ENCODE measurements around the gene UGT1A8. TPM values are rescaled to one million over a fixed set of nuclear protein-coding genes. Genes with fewer than 3 reads are reported as not detected.
"Not testable (repeated sequence)": the region's sequence is repeated elsewhere in the genome, so short reads cannot be mapped to it uniquely, and the experiment has no call there.

The UGT1A8 gene
- total and polyA plus RNA-seq, 11 donors, result not detected

DNA sequence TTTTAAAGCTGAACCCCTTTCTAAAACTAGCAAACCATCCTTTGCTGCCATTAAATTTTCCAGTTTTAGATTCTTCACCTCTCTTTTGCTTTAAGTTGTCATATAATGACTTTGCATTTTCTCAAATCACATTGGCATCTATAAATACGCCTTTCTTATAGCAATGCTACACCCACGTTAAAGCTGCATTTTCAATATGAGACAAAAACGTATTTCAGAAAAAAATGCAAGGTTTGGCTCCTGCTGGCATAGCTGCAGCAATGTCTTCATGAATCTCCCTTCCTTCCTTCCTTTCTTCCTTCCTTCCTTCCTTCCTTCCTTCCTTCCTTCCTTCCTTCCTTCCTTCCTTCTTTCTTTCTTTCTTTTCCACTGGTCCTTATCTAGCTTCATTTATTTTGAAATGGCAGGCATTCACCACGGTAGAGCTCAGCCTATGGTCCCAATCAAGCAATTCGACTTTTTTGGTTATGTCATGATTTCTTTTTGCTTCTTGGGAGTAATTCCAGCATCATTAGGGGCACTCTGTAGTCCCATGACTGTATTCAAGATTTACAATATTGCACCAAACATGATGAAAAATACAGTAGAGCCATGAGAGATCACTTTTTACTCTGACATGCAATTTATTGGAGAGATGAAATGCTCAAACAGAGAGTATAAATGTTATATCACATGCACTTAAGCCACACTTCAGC, 10.0 kb downstream of the UGT1A8 start:
- TF ChIP-seq, protein P1, sequence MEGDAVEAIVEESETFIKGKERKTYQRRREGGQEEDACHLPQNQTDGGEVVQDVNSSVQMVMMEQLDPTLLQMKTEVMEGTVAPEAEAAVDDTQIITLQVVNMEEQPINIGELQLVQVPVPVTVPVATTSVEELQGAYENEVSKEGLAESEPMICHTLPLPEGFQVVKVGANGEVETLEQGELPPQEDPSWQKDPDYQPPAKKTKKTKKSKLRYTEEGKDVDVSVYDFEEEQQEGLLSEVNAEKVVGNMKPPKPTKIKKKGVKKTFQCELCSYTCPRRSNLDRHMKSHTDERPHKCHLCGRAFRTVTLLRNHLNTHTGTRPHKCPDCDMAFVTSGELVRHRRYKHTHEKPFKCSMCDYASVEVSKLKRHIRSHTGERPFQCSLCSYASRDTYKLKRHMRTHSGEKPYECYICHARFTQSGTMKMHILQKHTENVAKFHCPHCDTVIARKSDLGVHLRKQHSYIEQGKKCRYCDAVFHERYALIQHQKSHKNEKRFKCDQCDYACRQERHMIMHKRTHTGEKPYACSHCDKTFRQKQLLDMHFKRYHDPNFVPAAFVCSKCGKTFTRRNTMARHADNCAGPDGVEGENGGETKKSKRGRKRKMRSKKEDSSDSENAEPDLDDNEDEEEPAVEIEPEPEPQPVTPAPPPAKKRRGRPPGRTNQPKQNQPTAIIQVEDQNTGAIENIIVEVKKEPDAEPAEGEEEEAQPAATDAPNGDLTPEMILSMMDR (IDR thresholded peaks at IDR 0.05), result no peak
- TF ChIP-seq POLR2A (IDR thresholded peaks at IDR 0.05), result no peak
- ATAC-seq (no peak), DNase-seq (no peak)
- Histone ChIP-seq H3K27ac (no peak overlapping the region), H3K4me3 (no peak overlapping the region), H3K36me3 (no peaks in the 10 kb centered on the region), H3K27me3 (peaks cover 0 to 6% (median 0%) of the 10 kb centered on the region in 9 donors), H3K9me3 (peaks cover 0 to 32% (median 4%) of the 10 kb centered on the region in 12 donors), H3K4me1 (no peaks in the 10 kb centered on the region)
- intact Hi-C loops (cut with DNase I), result no loop called here
- WGBS, 4 donors, result 50 to 68% (median 53%) methylated on average over 5 of the region's 5 CpGs

DNA sequence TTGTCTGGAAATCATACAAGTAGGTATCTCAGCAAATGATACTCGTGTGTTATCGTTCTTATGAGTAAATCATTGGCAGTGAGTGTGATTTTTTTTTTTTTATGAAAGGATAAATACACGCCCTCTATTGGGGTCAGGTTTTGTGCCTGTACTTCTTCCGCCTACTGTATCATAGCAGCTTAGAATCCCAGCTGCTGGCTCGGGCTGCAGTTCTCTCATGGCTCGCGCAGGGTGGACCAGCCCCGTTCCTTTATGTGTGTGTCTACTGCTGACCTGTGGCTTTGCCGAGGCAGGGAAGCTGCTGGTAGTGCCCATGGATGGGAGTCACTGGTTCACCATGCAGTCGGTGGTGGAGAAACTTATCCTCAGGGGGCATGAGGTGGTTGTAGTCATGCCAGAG, 18.9 kb downstream of the UGT1A8 start, which contains the start of gene UGT1A10:
Gene UGT1A10 (plus strand): TSS at position 143 of the 400 bp plus-strand sequence. CDS start 75 bp downstream, at position 218.
- H3K27me3 ChIP-seq; H3K4me3 ChIP-seq; intact Hi-C loops (cut with DNase I); H3K9me3 ChIP-seq; H3K27ac ChIP-seq; DNase-seq; H3K4me1 ChIP-seq; H3K36me3 ChIP-seq; ATAC-seq: not testable (repeated sequence)
- 80 to 88% (median 85%) methylated on average over 10 of the region's 10 CpGs for WGBS, 4 donors

DNA sequence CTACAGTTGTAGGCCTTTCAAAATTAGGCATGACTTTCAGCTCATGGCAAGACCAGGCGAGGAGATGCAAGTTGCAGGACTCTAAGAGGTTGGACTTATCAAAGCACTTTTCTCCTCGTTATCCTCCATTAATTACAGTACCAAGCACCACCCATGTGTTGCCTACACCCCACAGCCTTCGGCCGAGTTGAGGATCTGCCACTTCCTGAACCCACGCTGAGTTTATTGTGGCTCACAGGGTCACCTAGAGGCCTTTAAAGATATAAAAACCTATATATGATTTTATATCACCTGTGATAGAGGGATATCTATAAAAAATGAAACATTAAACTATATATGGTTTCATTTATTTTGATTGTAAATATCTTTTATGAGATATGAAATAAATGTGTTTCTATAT, 21.4 kb downstream of the UGT1A8 start:
- H3K9me3 ChIP-seq, result peaks cover 0 to 13% (median 0%) of the 10 kb centered on the region in 12 donors
- TF ChIP-seq, protein P1 (IDR thresholded peaks at IDR 0.05), result no peak
- no peak for TF ChIP-seq POLR2A (IDR thresholded peaks at IDR 0.05)
- H3K27ac ChIP-seq, result no peak overlapping the region
- no peaks in the 10 kb centered on the region for H3K4me1 ChIP-seq
- ATAC-seq, result no peak
- intact Hi-C loops (cut with DNase I), result no loop called here
- WGBS, 4 donors, result 43 to 56% (median 49%) methylated on average over 5 of the region's 5 CpGs
- H3K4me3 ChIP-seq, result no peak overlapping the region
- no peaks in the 10 kb centered on the region for H3K36me3 ChIP-seq
- peaks cover 0 to 3% (median 0%) of the 10 kb centered on the region in 9 donors for H3K27me3 ChIP-seq
- no peak for DNase-seq

DNA sequence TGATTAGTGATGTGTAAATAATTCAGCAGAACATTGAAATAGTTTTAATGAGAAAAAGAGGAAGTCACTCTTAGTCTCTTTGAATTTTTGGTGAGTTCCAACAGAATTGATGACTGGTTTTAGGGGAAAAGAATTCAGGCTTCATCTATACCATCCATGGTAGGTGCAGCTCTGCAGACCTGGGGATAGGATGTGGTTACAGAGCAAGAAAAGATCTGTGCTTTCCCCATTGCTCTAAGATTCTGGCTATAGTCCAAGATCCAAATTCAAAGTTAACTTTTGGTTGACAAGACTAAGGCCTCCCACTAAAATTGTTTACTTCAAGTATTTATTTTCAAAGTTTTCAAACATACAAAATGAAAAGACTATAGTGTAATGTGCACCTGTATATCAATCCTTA, 22.4 kb downstream of the UGT1A8 start:
- DNase-seq, result no peak
- intact Hi-C loops (cut with DNase I), result no loop called here
- Histone ChIP-seq H3K27me3 (peaks cover 0 to 3% (median 0%) of the 10 kb centered on the region in 9 donors), H3K4me1 (no peaks in the 10 kb centered on the region), H3K36me3 (no peaks in the 10 kb centered on the region), H3K4me3 (no peak overlapping the region), H3K9me3 (peaks cover 0 to 13% (median 0%) of the 10 kb centered on the region in 12 donors), H3K27ac (no peak overlapping the region)
- no peak for ATAC-seq
- no peak for TF ChIP-seq POLR2A (IDR thresholded peaks at IDR 0.05)
- TF ChIP-seq, protein P1 (IDR thresholded peaks at IDR 0.05), result no peak

DNA sequence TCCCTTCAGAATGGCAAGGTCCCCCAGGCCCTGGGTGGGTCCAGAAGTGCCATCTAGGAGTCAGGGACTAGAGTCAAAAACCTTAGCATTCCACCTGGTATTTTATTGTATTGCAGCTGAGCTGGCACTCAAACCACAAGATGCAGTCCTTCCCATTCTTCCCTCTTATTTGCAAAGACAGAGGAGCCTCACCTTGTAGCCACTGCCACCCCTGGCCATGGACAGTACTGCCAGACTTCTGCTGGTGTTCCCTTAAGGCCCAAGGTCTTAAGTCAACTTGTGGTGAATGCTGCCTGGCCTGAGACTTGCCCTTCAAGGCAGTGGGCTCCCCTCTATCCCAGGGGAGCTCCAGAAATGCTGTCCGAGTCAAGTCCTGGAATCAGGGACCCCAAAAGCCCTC, 25.7 kb downstream of the UGT1A8 start:
- Histone ChIP-seq H3K27ac (no peak overlapping the region), H3K4me1 (no peaks in the 10 kb centered on the region), H3K9me3 (peaks cover 0 to 23% (median 6%) of the 10 kb centered on the region in 12 donors), H3K36me3 (no peaks in the 10 kb centered on the region), H3K4me3 (no peak overlapping the region), H3K27me3 (no peaks in the 10 kb centered on the region)
- intact Hi-C loops (cut with DNase I), result no loop called here
- TF ChIP-seq, protein P1 (IDR thresholded peaks at IDR 0.05), result no peak
- no peak for TF ChIP-seq POLR2A (IDR thresholded peaks at IDR 0.05)
- no peak for DNase-seq
- ATAC-seq, result no peak
- 45 to 83% (median 70%) methylated on average over 1 of the region's 1 CpG for WGBS, 4 donors

DNA sequence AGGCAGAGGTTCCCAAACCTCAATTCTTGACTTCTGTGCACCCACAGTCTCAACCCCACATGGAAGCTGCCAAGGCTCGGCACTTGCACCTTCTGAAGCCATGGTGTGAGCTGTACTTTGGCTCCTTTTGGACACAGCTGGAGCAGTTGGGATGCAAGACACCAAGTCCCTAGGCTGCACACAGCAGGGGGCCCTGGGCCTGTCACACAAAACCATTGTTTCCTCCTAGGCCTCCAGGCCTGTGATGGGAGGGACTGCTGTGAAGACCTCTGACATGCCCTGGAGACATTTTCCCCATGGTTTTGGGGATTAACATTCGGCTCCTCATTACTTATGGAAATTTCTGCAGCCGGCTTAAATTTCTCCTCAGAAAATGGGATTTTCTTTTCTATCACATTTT, 28.6 kb downstream of the UGT1A8 start:
- H3K27me3 ChIP-seq; H3K4me3 ChIP-seq; ATAC-seq; H3K36me3 ChIP-seq; intact Hi-C loops (cut with DNase I); H3K4me1 ChIP-seq; H3K27ac ChIP-seq; DNase-seq: not testable (repeated sequence)
- WGBS, 4 donors, result 63 to 84% (median 74%) methylated on average over 3 of the region's 3 CpGs
- peaks cover 0 to 23% (median 6%) of the 10 kb centered on the region in 12 donors for H3K9me3 ChIP-seq

All from heart left ventricle (tissue), 16 donors.